ENCODE data around the gene USH2A.

DNA sequence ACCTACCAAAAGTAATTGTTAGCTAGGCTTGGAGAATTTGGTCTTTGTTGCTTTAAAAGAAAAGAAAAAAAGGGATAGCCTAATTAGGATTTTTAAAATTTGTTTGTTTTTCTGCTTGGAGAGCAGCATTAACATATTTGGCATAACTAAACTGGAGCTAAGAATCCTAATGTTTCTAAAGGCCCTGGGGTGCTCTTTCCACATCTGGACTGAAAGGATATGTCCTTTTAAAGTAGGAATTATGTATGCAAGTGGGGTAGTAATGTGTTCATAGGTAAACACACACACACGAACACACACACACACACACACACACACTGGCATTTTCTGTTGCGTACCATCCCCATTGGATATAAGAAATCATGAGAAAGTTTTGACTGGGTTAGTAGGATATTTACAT is 742.2 kb downstream of the USH2A start:
- TF ChIP-seq ZNF223 (tag by site-specific recombination; IDR thresholded peaks at IDR 0.05) (no peak), CTCF (tag by site-specific recombination; IDR thresholded peaks at IDR 0.05) (no peak), TCF7L2 (IDR thresholded peaks at IDR 0.05; ENCODE audit: borderline replicate concordance, low read depth, low read length) (no peak), ZNF664 (tag by site-specific recombination; IDR thresholded peaks at IDR 0.05) (no peak)

Data from HEK293 (cell line).